Measurements from ENCODE around the gene MRPS34. TPM values are rescaled to one million over a fixed set of nuclear protein-coding genes. Genes with fewer than 3 reads are reported as not detected.

MRPS34 gene
- total RNA-seq, 1 donor from 2014 or later = 77.1 TPM

DNA sequence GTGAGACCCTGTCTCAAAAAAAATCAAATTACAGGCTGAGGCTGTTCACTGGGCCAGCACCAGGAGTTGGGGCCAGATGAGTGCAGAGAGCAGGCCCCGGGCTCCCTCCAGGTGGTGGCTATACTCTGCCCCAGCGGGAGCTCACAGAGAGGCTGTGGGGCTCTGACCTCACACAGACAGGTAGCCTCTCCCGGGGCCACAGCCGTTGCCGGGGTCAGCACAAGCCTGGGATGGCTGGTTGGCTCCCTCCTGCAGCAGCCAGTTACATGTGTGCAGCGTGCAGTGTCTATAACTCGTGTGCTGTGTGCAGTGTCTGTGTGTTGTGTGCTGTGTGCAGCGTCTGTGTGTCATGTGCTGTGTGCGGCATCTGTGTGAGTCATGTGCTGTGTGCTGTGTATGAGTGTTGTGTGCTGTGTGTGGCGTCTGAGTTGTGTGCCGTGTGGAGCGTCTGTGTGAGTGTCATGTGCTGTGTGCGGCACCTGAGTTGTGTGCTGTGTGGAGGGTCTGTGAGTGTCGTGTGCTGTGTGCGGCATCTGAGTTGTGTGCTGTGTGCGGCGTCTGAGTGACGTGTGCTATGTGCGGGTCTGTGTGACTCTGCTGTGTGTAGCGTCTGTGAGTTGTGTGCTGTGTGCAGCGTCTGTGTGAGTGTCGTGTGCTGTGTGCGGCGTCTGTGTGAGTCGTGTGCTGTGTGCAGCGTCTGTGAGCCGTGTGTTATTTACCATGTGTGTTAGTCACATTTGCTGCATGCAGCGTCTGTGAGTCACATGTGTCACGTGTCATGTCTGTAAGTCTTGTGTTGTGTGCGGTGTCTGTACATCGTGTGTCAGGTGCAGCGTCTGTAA is 46.1 kb downstream of the MRPS34 start:
- DNase-seq = no peak

DNA sequence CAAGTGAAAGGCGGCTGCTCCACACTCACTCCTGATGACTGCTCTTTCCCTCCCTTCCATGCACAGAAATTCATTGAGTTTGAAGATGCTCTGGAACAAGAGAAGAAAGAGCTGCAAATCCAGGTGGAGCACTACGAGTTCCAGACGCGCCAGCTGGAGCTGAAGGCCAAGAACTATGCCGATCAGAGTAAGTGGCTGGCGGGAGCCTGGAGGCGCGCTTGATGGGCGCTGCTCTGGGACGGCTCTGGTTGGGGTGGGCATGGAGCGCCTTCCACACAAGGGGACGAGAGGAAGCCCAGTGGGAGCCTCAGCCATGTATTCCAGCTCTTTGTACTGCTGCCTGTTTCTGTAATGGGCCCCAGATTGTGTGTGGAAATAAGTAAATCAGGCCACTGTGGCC is 48.4 kb downstream of the MRPS34 start:
- DNase-seq = no peak

- DNase-seq = peak; percentile 73
Measured at GRCh38 chr16:1723450-1724147, 49.3 kb downstream of the MRPS34 start.

Other genes starting within 250 kb of the MRPS34 start
- 97.4 and 107 TPM in 2 replicates for gene TMEM204, start 239.5 kb downstream of the MRPS34 start, total RNA-seq
- 20.7 and 24.8 TPM in 2 replicates for gene IFT140, start 161.1 kb downstream of the MRPS34 start, total RNA-seq
- 12.9 and 17.3 TPM in 2 replicates for gene CRAMP1, start 160.8 kb downstream of the MRPS34 start, total RNA-seq
- gene JPT2, start 94.9 kb downstream of the MRPS34 start, total RNA-seq = 63.0 and 114 TPM in 2 replicates
- gene MAPK8IP3, start 66.9 kb downstream of the MRPS34 start, total RNA-seq = 20.9 and 41.0 TPM in 2 replicates
- gene NME3, start 1.6 kb downstream of the MRPS34 start, total RNA-seq = 46.6 and 87.3 TPM in 2 replicates
- gene EME2, start 324 bp downstream of the MRPS34 start, total RNA-seq = 9.7 and 16.5 TPM in 2 replicates
- 57.6 and 82.2 TPM in 2 replicates for gene SPSB3, start 9.4 kb upstream of the MRPS34 start, total RNA-seq
- gene NUBP2, start 9.8 kb upstream of the MRPS34 start, total RNA-seq = 91.8 and 110 TPM in 2 replicates
- gene IGFALS, start 20.6 kb upstream of the MRPS34 start, total RNA-seq = not detected in 2 replicates
- 76.5 and 89.2 TPM in 2 replicates for gene HAGH, start 53.7 kb upstream of the MRPS34 start, total RNA-seq
- 79.7 and 82.4 TPM in 2 replicates for gene FAHD1, start 54.1 kb upstream of the MRPS34 start, total RNA-seq
- gene MEIOB, start 99.0 kb upstream of the MRPS34 start, total RNA-seq = not detected in 2 replicates
- gene HS3ST6, start 145.3 kb upstream of the MRPS34 start, total RNA-seq = not detected in 2 replicates
- gene MSRB1, start 170.1 kb upstream of the MRPS34 start, total RNA-seq = 6.6 and 8.1 TPM in 2 replicates
- gene RPL3L, start 181.6 kb upstream of the MRPS34 start, total RNA-seq = not detected in 2 replicates
- gene NDUFB10, start 186.4 kb upstream of the MRPS34 start, total RNA-seq = 107 and 149 TPM in 2 replicates
- gene RPS2, start 191.7 kb upstream of the MRPS34 start, total RNA-seq = 1,669 and 1,784 TPM in 2 replicates
- gene RNF151, start 193.7 kb upstream of the MRPS34 start, total RNA-seq = not detected in 2 replicates
- 46.1 and 71.8 TPM in 2 replicates for gene TBL3, start 198.9 kb upstream of the MRPS34 start, total RNA-seq
- 0.34 TPM in 1 of 2 replicates, not detected in the other for gene NOXO1, start 208.3 kb upstream of the MRPS34 start, total RNA-seq
- 9.0 and 13.4 TPM in 2 replicates for gene GFER, start 211.1 kb upstream of the MRPS34 start, total RNA-seq
- gene SYNGR3, start 216.8 kb upstream of the MRPS34 start, total RNA-seq = 1.6 and 2.4 TPM in 2 replicates
- 19.1 and 28.2 TPM in 2 replicates for gene ZNF598, start 236.7 kb upstream of the MRPS34 start, total RNA-seq
- 0.17 and 1.2 TPM in 2 replicates for gene NPW, start 246.7 kb upstream of the MRPS34 start, total RNA-seq